GM21723 (cell line): ENCODE measurements around the gene CABP7.
"Not testable (repeated sequence)": the region's sequence is repeated elsewhere in the genome, so short reads cannot be mapped to it uniquely, and the experiment has no call there.

Experiments
- ATAC-seq: cut with Tn5 transposase; IDR thresholded peaks from one replicate; pipeline ENCODE4 v1.9.1; 2021; ENCODE audit warnings: mild to moderate bottlenecking, moderate library complexity; ENCODE audit not compliant: unreplicated experiment

The CABP7 gene

DNA sequence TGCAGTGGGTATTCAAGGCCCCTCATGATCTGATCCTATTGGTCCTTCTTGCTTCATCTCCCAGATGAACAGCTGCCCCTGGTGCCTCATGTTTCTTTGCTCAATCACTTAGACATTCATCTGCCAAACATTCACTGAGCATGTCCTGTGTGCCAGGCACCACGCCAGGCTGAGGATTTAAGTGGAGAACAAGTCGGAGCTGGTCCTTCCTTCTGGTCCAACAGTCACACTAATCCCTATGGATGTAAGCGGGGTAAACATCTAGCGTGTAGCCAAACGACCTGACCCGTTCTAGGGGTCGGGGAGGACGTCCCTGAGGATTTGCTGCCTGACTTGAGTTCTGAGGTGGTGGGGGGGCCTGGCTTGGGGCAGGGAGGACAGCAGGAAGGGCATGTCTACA lies 25.1 kb downstream of the CABP7 start:
- ATAC-seq = no peak

DNA sequence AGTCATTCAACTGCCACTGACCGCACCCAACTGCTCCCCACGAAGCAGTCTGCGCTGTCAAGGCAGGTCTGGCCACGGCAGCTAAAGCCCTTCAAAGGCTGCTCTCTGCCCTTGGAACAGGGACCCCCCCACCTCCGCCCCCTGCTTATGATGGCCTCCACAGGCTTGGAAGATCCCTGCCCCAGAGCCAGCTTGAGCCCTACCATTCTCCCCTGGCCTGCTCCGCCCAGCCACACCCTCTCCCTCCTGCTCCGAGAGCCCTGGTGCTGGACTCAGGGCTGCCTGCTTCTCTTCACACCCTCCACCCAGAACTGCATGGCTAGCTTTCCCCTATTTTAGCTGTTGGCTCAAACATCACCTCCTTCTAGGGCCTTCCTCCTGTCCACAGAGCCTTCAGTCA lies 28.0 kb downstream of the CABP7 start:
- ATAC-seq = no peak

DNA sequence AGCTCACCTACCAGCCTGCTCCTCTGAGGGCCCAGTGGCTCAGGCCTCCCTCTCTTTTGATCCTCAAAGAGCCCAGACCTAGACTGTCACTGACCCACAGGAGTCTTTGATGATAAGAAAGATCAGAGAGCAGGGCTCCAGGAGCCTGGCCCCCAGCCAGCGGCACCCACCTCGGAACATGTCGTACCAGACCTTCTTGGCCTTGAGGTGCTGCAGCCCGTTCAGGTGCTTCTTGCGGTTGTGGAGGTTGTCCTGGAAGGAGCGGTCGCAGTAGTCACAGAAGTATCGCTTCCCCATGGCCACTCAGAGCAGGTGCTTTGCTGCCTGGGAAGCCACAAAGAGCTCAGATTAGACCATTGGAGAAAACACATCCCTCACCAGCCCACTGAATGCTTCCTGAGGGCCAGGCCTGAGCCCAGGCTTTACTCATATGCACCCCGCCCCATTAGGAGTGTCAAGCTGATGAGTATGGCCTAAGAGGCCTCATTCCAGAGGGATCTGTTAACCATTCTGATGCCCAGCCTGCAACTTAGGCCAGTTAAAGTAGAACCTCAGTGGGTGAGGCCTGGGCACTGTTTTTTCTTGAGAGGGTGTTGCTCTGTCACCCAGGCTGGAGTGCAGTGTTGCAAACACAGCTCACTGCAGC lies 28.6 kb downstream of the CABP7 start:
- no peak for ATAC-seq

DNA sequence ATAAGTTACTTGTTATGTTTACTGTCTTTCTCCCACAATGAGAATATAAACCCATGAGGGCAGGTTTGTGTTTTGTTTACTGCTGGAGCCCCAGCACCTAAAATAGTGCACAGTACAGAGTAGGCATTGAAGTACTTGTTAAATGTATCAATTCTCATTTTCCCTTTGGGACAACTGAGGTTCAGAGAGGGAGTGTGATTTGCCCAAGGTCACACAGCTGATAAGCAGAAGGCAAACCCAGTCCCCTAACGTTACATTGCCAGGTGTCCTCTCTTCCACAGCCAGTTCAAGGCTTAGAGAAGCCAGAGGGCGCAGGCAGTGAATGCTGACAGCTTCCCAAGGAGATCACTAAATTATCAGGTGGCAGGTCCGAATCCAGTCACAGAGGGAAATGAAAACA lies 30.2 kb downstream of the CABP7 start:
- no peak for ATAC-seq

DNA sequence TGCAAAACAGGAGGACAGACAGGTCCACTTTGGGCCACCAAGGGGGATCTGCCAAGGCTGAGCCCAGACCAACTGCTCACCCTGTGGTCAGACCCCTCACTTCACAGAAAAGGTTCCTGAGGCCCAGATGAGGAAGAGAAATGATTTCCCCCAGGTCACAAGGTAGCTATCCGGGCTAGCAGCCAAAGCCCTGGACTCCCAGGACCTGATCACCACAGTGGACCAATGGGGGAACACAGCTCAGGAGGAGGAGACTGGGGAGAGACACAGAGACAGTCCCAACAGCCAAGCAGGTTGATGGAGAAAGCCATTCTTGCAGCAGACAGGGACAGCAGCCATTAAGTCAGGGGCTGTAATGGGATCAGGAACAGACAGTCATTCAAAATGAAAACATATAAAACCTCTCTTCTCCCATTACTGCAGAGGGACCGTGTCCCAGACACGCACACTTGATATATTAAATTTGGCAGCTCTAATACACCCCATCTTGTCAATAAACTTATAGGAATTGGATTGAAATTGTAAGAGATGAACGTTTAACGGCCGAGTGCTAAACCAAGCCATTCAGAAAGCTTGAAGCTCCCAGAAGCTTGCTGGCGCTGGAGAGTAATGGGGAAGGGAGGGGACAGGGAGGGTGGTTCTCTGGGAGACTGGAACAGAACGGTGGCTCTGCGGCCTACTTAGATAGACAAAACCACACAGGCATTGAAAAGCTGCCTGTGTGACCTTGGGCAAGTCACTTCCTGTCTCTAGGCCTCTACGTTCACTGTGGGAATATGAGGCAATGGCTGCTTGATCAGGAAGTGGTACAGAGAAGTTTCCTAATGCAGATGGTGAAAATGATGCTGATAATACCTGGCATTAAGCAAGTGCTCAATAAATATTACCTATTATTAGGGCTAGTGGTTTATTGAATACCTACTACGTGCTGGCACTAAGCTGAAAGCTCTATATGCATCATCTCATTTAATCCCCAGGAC lies 31.0 kb downstream of the CABP7 start:
- no peak for ATAC-seq

DNA sequence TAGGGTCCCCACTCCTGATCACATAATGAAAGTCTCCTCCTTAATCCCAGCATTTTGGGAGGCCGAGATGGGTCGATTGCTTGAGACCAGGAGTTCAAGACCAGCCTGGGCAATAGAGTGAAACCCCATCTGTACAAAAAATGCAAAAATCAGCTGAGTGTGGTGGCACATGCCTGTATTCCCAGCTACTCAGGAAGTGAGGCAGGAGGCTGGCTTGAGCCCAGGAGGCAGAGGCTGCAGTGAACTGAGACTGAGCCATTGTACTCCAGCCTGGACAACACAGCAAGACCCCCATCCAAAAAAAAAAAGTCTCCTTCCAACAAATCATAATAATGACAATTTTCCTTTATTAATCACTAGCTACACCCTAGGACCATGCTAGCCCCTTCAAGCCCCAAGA lies 31.9 kb downstream of the CABP7 start:
- ATAC-seq = no peak

DNA sequence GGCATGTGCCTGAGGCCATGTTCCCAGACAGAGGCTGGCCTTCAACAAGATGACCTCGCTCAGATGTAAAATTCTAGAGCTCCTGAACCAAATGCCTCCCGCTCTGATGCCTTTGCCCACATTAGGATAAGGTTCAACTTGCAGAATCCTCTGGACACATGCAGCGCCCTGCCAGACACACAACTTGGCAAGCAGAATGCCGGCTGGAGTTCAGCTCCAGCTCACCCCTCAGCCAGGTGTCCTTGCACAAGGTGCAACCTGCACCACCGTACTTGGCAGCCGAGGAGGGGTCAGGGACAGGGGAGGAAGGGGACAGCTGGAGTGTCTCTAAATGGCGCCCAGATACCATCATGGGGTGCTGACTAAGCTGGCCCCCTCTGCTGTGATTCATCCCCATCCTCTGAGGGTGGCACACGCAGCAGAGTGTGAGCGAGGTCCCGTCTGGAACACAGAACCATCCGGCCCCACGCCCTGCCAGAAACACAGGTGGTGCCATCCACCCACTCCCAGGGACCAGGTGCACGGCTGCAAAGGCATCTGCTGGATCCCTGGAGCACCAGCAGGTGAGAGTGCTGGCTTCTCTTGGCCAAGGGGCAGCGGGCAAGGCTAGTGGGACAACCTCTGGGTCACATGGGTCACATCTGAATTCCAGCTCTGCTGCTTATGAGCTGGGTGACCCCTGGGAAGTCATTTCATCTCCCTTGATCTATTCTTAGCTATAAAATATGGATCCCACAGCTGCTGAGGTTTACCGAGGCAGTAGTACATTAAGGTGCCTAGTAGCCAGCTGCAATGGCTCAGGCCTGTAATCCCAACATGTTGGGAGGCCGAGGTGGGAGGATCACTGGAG lies 34.2 kb downstream of the CABP7 start:
- no peak for ATAC-seq

DNA sequence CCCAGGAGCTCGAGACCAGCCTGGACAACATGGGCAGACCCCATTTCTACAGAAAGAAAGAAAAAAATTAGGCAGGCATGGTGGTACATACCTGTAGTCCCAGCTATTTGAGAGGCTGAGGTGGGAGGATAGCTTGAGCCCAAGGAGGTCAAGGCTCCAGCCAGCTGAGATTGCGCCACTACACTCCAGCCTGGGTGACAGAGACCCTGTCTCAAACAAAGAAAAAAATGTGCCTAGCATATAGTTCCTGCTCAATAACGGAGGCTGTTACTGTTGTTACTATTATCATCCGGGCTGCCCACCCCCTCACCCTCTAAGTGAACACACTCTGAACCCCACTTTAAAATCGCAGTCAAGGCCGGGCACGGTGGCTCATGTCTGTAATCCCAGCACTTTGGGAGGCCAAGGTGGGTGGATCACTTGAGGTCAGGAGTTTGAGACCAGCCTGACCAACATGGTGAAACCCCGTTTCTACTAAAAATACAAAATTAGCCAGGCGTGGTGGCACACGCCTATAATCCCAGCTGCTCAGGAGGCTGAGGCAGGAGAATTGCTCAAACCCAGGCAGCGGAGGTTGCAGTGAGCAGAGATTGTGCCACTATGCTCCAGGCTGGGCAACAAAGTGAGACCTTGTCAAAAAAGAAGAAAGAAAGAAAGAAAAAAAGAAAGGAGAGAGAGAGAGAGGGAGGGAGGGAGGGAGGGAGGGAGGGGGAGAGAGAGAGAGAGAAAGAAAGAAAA lies 35.0 kb downstream of the CABP7 start:
- not testable (repeated sequence) for ATAC-seq

DNA sequence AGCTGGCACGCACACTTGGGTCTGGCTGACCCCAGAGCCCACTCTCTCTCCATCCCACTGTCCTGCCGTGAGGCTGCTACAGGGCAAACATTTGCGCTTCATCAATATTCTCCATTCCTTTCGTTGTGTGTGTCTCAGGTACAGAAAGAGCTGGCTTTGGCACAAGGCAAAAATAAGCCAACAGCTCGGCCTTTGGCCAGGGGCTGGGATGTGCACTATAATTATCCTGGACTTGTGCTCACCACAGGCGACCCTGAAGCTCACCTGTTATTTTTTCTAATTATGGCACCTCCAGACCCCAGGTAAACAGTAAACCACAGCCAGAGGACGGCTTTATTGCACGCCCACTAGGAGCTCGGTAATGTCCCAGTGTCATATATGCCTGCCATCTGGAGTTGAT lies 36.1 kb downstream of the CABP7 start:
- no peak for ATAC-seq

DNA sequence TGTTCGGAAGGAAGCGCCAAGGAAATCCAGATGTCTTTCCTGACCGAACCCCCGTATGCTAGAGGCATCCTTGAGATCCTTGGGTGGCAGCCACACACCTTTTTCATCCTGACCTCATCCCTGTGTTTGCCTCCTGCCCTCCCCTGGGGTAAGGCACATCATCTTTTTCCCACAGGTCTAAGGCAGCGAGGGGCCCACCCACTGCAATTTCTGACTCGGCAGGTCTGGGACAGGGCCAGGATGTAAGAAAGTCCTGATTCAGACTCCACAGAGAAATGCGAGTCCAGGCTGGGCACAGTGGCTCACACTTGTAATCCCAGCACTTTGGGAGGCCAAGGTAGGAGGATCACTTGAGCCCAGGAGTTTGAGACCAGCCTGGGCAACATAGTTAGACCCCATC lies 36.5 kb downstream of the CABP7 start:
- no peak for ATAC-seq

DNA sequence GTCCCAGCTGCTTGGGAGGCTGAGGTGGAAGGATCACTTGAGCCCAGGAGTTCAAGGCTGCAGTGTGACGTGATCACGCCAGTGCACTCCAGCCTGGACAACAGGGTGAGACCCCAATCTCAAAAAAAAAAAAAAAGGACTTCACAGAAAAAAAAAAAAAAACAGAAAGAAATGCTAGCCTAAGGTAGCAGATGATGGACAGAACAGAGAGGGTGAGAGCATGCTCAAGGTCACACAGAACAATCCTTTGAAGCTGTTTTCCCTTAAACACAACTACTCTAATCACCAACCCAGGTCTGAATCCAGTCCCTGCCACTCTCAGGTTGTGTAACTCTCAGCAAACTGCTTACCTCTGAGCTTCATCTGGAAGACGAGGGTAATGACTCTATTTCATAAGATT lies 37.3 kb downstream of the CABP7 start:
- no peak for ATAC-seq

DNA sequence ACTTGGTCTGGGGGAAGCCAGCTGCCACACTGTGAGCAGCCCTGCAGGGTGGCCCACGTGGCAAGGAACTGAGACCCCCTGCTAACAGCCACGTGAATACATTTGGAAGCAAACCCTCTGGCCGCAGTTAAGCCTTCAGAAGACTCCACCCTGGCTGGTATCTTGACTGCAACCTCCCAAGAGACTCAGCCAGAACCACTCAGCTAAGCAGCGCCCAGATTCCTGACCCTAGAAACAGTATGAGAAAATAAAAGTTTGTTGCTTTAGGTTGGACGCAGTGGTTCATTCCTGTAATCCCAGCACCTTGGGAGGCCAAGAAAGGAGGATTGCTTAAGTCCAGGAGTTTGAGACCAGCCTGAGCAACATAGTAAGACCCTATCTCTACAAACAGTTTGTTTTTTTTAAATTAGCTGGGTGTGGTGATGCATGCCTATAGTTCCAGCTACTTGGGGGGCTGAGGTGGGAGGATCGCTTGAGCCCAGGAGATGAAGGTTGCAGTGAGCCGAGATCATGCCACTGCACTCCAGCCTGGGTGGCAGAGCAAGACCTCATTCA lies 38.3 kb downstream of the CABP7 start:
- ATAC-seq = no peak

DNA sequence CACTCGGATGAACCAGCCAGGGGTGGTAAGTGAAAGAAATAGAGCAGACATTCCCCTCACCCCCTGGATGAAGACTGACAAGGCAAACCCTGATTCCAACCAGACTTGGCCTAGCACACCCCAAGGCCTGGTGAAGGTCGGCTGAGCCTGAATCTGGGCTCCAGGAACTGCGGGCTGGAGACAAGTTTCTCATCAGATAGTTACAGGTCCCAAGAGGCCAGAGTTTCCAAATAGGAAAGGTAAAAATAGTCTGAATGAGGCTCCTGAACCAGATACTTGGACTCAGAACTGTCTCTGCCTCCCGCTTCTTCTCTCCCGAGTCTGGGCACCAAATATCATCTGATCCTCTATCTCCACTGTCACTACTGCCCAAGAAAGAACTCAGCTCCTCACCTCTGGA lies 39.2 kb downstream of the CABP7 start:
- ATAC-seq = no peak

DNA sequence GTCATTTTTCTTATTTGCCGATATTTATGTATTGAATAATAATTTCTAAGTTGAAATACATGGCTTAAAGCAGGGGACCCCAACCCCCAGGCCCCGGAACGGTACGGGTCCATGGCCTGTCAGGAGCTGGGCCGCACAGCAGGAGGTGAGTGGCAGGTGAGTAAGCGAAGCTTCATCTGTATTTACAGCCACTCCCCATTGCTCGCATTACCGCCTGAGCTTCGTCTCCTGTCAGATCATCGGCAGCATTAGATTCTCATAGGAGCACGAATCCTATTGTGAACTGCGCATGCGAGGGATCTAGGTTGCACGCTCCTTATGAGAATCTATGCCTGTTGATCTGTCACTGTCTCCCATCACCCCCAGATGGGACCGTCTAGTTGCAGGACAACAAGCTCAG lies 42.5 kb downstream of the CABP7 start:
- no peak for ATAC-seq

DNA sequence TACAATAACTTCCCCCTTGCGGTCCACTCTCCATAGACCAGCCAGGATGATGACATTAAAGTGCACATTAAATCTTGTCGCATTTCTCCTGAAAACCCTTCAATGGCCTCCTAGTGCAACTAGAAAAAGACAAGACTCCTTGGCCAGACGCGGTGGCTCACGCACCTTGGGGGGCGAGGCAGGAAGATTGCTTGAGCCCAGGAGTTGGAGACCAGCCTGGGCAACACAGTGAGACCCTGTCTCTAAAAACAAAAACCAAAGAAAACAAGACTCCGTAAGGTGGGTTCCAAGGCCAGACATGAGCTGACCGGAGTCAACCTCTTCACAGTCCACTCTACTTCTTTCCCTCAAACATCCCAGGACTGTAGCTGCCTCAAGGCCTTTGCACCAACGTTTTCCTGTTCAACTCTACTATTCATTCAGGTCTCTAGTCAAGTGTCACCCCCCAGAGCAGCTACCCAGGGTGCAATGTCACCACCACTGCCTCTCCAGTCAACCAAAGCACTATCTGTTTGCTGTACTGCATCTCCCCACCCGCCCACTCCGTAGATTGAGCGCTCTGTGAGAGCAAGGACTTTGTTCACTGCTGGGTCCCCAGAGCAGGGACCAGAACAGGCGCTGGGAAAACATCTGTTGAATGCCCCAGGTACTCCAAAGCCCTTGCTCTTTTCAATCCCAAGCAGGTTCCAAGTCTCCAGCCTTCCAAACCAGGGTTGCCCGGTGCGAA lies 46.3 kb downstream of the CABP7 start:
- ATAC-seq = peak; percentile 24

DNA sequence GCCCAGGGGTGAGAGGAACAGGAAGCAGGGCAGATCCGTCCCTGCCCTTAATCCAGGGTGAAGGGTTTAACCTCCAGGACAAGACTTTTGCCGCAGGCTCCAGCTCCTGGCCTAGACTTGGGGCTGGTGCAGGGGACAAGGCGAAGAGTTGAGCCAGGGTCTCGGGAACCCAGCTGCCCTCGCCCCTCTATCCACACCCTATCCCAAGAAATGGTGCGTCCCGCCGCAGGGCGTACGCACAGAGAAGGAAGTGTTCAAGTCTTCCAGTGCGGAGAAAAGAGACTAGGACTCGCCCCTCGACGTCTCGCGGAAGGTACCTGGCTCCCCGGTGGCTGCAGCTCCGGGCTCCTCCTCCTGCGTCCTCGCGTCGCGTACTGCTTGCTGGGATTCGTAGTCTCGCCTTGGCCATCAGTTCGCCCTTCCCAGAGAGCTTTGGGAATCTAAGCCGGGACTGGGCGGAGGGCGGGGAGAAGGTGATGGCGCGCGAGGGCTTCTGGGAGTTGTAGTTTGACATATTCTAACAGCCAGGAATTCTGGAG lies 46.9 kb downstream of the CABP7 start, which contains the start of gene ZMAT5:
Gene ZMAT5, minus strand, starts transcription at position 376 of the 539 bp plus-strand sequence. CDS start 18,463 bp downstream, outside the sequence.
- peak; percentile 86 for ATAC-seq

DNA sequence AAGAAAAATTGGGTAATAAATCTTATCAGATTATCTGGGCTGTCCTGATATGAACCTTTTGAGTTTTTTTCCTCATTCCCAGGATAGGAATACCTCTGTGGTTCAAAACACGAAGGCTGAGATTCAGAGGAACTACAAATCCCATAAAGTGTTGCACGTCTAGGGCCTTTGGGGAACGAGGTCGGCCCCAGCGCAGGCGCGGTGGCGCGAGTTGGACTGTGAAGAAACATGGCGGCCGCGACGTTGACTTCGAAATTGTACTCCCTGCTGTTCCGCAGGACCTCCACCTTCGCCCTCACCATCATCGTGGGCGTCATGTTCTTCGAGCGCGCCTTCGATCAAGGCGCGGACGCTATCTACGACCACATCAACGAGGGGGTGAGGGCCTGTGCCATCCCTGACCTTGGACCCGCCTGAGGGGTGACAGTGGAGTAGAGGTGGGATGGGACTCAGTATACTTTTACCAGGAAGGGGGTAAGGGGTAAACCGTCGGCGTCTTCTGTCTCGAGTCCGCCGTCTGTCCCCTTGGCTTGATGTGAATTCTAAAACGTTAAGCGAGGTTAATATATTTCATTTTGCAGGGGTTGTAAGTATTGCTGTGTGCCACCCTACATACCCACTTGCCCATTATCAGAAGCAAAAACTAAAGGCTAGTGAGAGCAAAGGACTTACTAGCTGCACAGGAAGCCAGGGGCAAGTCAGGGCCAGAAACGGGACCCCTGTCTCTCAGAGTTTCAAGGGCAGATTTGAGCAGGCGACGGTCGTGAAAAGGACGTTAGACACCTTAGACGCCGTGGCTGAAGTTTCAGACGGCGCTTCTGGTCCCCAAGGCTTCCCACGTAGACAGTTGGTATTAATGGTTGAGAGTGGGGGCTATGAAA lies 47.6 kb downstream of the CABP7 start, which contains the start of gene UQCR10:
Gene UQCR10, plus strand, starts transcription at position 199 of the 881 bp plus-strand sequence. Its CDS starts 30 bp downstream, at position 229.
- ATAC-seq = peak; percentile 62

DNA sequence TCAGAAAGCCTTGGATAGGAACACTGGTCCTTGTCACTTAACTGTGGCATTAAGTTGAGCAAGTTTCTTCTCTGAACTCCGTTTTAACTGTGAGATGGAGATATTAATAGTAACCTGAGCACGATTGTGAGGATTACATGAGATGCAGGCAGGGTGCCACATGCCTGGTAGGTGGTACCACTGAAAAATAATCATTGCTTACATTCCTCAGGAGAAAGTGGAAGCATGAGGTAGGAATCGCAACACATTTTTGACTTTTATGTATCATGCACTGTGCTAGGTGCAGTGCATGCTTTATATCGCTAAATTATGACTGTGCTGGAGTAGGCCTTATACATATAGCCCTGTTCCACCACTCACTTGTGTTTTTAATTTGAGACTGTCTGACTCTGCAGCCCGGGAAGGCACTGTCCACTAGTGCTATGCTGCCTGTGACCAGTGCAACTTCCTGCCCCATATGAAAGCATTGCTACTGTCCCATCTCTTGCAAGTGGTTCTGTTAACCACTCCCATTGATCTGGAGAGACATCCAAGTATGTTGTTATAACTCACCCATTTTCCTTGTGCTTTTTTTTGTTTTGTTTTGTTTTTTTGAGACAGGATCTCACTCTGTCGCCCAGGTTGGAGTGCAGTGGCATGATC lies 48.4 kb downstream of the CABP7 start:
- ATAC-seq = no peak
